Measurements from ENCODE around the gene GAS7. TPM values are rescaled to one million over a fixed set of nuclear protein-coding genes. Genes with fewer than 3 reads are reported as not detected.

Gene GAS7
- total and polyA plus RNA-seq, 10 of the 15 experiments (the other 5 are each of a cell fraction or from before 2014, with no cell fraction given), result 2.3 to 53.4 (median 24.0) TPM

GRCh38 chr17:10109146-10109545 is 89.3 kb downstream of the GAS7 start (continued):
- no peak for TF ChIP-seq ATF2 (IDR thresholded peaks at IDR 0.05; ENCODE audit: low read length)
- TF ChIP-seq KAT2A (conservative IDR thresholded peaks at IDR 0.05; ENCODE audit: control insufficient read depth, low read depth, low read length), result no peak
- no peak for TF ChIP-seq POLR2AphosphoS2 (IDR thresholded peaks at IDR 0.05; ENCODE audit: low read depth, low read length)

- WGBS (ENCODE audit: insufficient coverage, insufficient replicate concordance, low lambda C conversion rate, missing lambda C conversion rate), result 41% methylated on average over 10 of the region's 11 CpGs
- no TSS peak for BruUV-seq (replicated peaks)
- ChIA-PET POLR2A (no interaction called here), RAD21 (ENCODE audit: unreplicated experiment) (no interaction called here), CTCF (no interaction called here), SMC1A (ENCODE audit: uncharacterized antibody, unreplicated experiment) (no interaction called here)
- ATAC-seq, result no peak
- Histone ChIP-seq H3K4me1 (ENCODE audit: control insufficient read depth, insufficient read depth, low read length) (no peaks in the 10 kb centered on the region), H3K79me2 (ENCODE audit: control insufficient read depth, insufficient read depth, low read length) (no peaks in the 10 kb centered on the region), H2AFZ (ENCODE audit: control insufficient read depth, low read depth, low read length) (no peak overlapping the region), H3K9me3 (replicated peaks; ENCODE audit: control insufficient read depth, insufficient read depth, low read length) (no peaks in the 10 kb centered on the region; the same call in 2 of the 3 replicates), H3K27me3 (replicated peaks in 1 of 2; ENCODE audit: control insufficient read depth in 2 of 2, insufficient read depth in 2 of 2, low read length in 1 of 2) (no peaks in the 10 kb centered on the region; a peak in 1 of 4 replicates), H3K9ac (ENCODE audit: control insufficient read depth, insufficient read depth, low read length) (no peak overlapping the region), H4K20me1 (ENCODE audit: control insufficient read depth, insufficient read depth) (no peaks in the 10 kb centered on the region), H3K36me3 (ENCODE audit: control insufficient read depth in 2 of 2, insufficient read depth in 2 of 2, low read length in 1 of 2) (no peaks in the 10 kb centered on the region), H3K4me3 (no peak overlapping the region), H3K4me2 (ENCODE audit: control insufficient read depth, insufficient read depth) (no peak overlapping the region), H3K27ac (ENCODE audit: control insufficient read depth, insufficient read depth) (no peak overlapping the region)
- intact Hi-C loops (cut with micrococcal nuclease; ENCODE audit: unreplicated experiment) (no loop called here), in situ Hi-C loops (cut with MboI) (no loop called here)
- no peak for TF ChIP-seq CHD2 (IDR thresholded peaks at IDR 0.05; ENCODE audit: borderline replicate concordance, low read depth, low read length)
- TF ChIP-seq RB1 (IDR thresholded peaks at IDR 0.05; ENCODE audit: borderline replicate concordance), result no peak
- TF ChIP-seq HDAC2 (IDR thresholded peaks at IDR 0.05), result no peak
- no peak for TF ChIP-seq BCL11A (IDR thresholded peaks at IDR 0.05; ENCODE audit: low read depth, low read length)
- TF ChIP-seq MAX (IDR thresholded peaks at IDR 0.05; ENCODE audit: low read depth, low read length), result no peak
- TF ChIP-seq EGR1 (IDR thresholded peaks at IDR 0.05; ENCODE audit: borderline replicate concordance in 1 of 2, low read depth in 2 of 2, low read length in 2 of 2), result no peak
- TF ChIP-seq RAD51 (IDR thresholded peaks at IDR 0.05), result no peak
- no peak for TF ChIP-seq USF1 (IDR thresholded peaks at IDR 0.05; ENCODE audit: borderline replicate concordance, extremely low read length, insufficient read depth, low read depth, low read length)
- no peak for TF ChIP-seq SIX5 (IDR thresholded peaks at IDR 0.05; ENCODE audit: low read depth, low read length, severe bottlenecking)
- TF ChIP-seq HDAC6 (IDR thresholded peaks at IDR 0.05; ENCODE audit: unreplicated experiment), result no peak
- no peak for FAIRE-seq
- no peak for DNase-seq (ENCODE audit: low read depth, low spot score)
These were observed 90.9 kb downstream of the GAS7 start for GRCh38 chr17:10107316-10108165.
